NCI-H345 (cell line): Measurements from ENCODE around the gene IFITM1.
"Not testable (repeated sequence)": the region's sequence is repeated elsewhere in the genome, so short reads cannot be mapped to it uniquely, and the experiment has no call there.

Experiments used
- DNase-seq: peaks from one replicate; lab custom pipeline; 2025; lab: John Stamatoyannopoulos, UW

The IFITM1 gene

GRCh38 chr11:313787-314553 lies at the start of gene IFITM1:
Gene IFITM1, plus strand, starts transcription at chr11:314040. Its CDS starts 131 bp downstream, at chr11:314171.
- no peak for DNase-seq

- no peak for DNase-seq
These were observed 47.0 kb upstream of the IFITM1 start for GRCh38 chr11:266676-267439.

GRCh38 chr11:267491-267994 lies 46.3 kb upstream of the IFITM1 start:
- no peak for DNase-seq

- not testable (repeated sequence) for DNase-seq
These were observed 45.1 kb upstream of the IFITM1 start for GRCh38 chr11:268716-269145.

GRCh38 chr11:269146-269890 lies 44.5 kb upstream of the IFITM1 start:
- DNase-seq: no peak

- no peak for DNase-seq
These were observed 43.2 kb upstream of the IFITM1 start for GRCh38 chr11:270451-271318.

- no peak for DNase-seq
These were observed 42.5 kb upstream of the IFITM1 start for GRCh38 chr11:271319-271715.

- DNase-seq: no peak
These were observed 41.5 kb upstream of the IFITM1 start for GRCh38 chr11:272195-272930.

- DNase-seq: no peak
These were observed 41.0 kb upstream of the IFITM1 start for GRCh38 chr11:272931-273198.

GRCh38 chr11:276219-276618 lies 37.6 kb upstream of the IFITM1 start:
- no peak for DNase-seq

- no peak for DNase-seq
These were observed 35.6 kb upstream of the IFITM1 start, which contains the start of gene NLRP6 for GRCh38 chr11:278001-278951. Gene NLRP6, plus strand, starts transcription at chr11:278407. Its CDS starts 163 bp downstream, at chr11:278570.

GRCh38 chr11:279040-279965 lies 34.5 kb upstream of the IFITM1 start:
- DNase-seq: no peak

- no peak for DNase-seq
These were observed 33.7 kb upstream of the IFITM1 start for GRCh38 chr11:279966-280705.

- no peak for DNase-seq
These were observed 32.9 kb upstream of the IFITM1 start for GRCh38 chr11:280706-281485.

- DNase-seq: no peak
These were observed 32.2 kb upstream of the IFITM1 start for GRCh38 chr11:281486-282161.

- no peak for DNase-seq
These were observed 31.7 kb upstream of the IFITM1 start for GRCh38 chr11:282171-282570.
